Activated CD4-positive, alpha-beta T cell treated with anti-CD3 and anti-CD28 coated beads, Interleukin-2, Interleukin-4, amounts not matched to agents 100 ng/mL and 50 ng/mL, durations not matched to agents 16 hours and 8 hours (primary cell): ENCODE data around the gene IFITM2.
"Not testable (repeated sequence)": the region's sequence is repeated elsewhere in the genome, so short reads cannot be mapped to it uniquely, and the experiment has no call there.

Experiments
- DNase-seq: peaks from one replicate; pipeline ENCODE4 v3.0.0-alpha.2; 2020; ENCODE audit warnings: low spot score

The IFITM2 gene

DNA sequence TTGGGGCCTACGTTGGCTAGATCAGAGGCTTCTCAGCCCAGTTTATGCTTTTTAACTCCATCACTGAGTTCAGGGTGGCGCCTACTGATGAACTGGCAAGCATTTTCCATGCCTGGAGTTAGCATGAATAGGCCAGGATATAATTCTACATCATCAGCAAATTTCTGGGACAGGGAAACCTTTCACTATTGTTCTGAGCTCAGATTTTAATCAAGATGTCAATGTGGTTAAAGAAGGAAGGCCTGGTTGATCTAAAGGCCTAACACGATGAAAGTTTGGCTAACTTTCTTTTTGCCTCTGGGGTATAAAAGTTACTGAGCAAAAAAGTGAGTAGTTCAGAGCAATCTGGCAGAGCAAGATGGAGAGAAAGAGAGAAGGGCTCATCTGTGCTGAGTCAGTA, 34.7 kb downstream of the IFITM2 start:
- DNase-seq = no peak

DNA sequence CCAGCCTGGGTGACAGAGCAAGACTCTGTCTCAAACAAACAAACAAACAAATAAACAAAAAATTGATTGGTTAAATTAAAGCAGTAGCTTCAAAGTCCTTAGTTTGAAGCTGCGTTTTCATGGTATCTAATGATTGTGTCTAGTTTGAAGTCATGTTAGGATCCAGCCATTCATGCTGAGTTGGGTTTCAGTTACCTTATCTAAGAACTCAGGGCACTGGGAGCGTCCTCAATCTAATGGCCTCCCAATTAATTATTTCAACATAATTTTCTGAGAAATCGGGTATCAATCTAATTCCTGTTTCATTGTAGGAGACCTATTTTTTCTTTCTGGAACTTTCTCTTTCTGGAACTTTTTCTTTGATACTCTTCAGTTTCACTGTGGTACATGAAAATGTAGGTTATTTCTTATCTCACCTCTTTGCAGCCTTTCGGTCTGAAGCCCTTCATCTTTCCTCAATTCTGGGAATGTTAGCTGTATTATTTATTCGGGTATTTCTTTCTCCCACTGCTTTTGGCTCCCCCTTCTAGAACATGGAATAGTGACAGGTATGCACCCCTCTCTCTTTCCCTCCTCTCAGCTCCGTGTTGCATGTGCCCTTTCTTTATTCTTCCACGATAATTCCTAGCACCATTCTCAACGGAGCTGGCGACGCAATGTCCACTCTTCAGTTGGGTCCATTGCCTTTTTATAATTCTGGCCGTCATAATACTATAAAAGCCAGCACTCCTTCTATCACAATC, 37.4 kb downstream of the IFITM2 start:
- DNase-seq = no peak

DNA sequence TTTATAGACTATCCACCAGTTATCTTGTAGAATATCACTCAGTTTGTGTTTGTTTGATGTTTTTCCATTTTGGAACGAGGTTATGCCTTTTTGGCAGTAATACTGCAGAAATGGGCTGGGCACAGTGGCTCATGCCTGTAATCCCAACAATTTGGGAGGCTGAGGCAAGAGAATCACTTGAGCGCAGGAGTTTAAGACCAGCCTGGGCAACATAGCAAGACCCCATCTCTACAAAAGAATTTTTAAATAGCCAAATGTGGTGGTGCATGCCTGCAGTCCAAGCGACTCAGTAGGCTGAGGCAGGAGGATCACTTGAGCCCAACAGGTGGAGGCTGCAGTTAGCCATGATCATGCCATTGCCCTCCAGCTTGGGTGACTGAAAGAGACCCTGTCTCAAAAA, 38.9 kb downstream of the IFITM2 start:
- DNase-seq = no peak

DNA sequence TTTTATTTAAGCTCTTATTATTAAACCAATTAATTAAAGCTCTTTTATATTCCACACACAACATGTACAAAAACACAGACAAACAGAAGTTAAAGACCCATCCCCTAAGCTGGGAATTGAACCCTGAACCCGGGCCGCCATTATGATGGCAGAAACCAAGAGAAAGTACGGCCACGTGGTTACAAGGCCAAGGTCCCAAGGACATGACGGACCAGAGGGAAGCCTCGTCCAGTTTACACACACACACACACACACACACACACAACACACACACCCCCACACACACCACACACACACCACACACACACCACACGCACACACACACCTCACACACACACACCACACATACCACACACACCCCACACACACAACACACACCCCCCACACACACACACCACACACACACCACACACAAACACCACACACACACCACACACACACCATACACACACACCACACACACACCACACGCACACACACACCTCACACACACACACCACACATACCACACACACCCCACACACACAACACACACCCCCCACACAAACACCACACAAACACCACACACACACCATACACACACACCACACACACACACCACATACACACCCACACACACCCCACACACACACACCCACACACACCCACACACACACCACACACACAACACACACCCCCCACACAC, 41.8 kb downstream of the IFITM2 start:
- not testable (repeated sequence) for DNase-seq

DNA sequence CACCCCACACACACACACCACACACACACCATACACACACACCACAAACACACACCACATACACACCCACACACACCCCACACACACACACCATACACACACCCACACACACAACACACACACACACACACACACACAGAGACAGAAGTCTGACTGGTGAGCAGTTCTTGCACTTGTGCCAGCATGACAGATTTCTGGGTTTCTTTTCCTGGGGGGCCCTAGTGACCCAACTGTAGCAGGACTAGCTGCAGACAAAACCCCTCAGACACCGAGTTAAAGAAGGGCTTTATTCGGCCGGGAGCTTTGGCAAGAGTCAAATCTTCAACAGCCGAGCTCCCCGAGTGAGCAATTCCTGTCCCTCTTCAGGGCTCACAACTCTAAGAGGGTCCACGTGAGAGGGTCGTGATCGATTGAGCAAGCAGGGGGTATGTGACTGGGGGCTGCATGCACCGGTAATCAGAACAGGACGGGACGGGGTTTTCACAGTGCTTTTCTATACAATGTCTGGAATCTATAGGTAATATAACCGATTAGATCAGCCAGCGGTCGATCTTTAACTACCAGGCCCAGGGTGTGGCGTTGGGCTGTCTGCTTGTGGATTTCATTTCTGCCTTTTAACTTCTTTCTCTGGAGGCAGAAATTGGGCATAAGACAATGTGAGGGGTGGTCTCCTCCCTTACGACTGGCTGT, 42.6 kb downstream of the IFITM2 start:
- DNase-seq = not testable (repeated sequence)

DNA sequence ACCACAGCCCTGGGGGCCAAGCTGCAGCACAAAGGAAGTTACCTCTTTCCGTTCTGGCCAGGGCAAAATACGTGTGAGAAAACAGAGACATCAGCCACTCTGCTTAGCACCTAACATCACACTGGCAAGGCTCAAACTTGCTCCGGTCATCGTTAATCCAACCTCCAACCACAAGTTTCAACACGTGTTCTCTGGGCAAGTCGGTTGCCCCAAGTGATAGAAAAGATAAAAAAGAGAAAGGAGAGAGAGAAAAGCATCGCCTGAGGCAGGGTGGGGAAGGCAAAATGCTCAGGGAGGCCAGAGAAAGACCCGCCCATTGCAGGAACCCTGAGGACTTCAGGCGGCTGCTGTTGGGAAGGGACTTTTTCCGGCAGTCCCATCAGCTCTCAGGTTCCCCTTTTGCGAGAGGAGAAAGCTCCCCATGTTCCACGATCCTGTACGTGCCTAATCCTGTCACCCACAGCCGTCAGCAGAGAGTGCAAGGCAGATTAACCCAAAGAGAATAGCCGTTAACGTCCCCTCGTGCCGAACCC, 43.2 kb downstream of the IFITM2 start:
- DNase-seq = no peak

DNA sequence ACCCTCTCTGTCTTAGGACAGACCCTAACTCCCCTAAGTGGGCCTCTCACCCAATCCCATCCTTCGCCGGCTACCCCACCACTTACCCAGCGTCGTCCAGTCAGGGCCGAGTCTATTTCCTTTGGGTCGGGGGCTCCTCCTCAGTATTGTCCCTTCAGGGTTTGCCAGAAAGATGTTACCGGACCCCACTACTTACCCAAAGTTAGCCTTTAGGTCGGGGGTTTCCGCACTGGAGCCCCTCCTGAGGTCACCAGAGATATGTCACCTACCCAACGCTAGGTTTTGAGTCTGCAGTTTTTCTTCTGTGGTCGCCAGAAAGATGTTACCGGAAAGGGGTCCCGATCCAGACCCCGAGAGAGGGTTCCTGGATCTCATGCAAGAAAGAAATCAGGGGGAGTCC, 43.8 kb downstream of the IFITM2 start:
- DNase-seq = no peak

DNA sequence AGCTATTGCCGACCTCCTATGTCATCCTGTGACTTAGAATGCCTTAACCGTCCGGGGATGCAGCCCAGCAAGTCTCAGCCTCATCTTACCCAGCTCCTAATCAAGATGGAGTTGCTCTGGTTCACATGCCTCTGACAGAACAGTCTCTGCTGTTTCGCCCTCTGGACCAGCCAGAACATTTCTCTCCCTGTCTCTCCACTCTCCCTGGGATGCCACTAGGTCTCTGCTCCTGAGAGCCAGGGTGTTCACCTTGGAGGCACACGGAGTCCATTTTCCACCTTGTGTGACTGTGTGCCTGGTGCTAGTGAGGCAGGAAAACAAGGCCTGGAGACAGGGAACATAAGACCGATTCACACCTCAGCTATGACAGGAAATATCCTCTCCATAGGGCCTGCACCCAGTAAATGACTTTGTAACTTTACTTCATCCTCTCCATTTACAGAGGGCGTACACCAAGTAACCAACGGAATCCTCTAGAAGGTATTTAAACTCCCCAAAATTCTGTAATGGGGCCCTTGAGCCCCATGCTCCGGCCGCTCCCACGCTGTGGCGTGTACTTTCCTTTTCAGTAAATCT, 44.9 kb downstream of the IFITM2 start:
- no peak for DNase-seq

DNA sequence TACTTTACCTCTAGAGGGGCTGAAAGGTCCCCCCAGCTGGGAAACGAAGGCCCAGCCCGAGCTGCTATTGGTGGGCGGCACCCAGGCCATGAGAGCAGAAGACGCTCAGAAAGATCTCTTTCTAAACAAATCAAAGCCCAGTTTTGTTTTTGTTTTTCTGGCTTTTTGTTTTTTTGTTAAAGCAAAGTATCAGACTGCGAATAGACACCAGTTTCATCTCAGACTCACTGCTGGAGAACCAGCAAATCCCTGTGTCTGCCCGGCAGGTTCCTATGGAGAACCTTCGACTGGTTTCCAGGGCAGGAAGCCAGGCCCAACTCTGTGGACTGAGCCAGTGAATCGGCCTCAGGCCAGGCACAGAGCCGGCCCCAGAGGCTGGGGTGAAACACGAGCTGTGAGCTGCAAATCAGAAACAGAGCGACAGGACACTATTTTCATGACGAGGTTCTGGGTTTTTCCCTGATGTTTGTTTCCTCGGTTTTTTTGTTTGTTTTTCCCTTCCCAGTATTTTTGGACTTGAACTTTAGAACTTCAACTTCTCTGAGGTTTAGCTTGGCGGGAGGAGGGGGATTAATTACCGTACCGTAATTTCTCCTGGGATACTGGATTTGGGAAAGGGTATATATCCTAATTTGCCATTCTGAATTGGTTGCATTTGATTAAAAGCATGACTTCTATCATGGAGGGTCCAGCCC, 45.7 kb downstream of the IFITM2 start:
- DNase-seq = no peak

DNA sequence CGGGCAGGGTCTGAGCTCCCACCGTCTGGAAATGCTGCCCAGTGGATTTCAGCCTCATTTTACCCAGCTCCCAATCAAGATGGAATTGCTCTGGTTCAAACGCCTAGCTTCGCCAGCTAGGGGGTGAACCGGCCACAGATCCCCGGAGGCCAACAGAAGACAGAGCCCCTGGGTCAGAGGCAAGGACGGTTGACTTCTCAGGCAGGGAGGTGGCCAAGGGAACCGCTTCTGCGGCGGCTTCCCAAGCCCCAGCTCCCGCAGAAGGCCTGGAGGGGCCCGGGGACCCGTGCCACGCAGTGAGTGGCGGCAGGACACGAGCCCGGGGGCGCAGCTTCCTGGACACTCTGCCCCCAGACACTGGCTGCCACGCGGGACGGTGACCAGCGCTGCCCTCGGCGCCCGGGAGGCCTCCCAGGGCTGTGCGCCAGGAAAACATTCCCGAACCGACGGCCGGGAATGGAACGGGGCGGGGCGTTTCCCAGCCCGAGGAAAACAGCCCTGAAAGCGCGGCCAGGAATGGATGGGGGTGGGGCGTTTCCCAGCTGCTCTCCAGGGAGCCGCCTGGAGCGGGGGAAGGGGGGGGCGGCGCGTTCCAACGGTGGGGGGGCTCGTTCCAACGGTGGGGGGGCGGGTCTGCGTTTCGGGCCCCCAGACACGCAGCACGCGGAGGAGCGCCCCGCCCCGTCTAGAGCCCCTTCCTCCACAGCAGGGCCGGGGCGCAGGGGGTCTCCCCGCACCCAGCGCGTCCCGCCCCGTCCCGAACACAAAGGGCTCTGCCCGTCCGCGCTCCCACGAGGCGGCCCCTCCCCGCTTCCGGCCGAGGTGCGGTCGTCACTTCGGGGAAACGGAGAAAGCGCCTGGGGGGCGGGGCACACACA, 48.2 kb downstream of the IFITM2 start:
- peak; percentile 73 for DNase-seq

DNA sequence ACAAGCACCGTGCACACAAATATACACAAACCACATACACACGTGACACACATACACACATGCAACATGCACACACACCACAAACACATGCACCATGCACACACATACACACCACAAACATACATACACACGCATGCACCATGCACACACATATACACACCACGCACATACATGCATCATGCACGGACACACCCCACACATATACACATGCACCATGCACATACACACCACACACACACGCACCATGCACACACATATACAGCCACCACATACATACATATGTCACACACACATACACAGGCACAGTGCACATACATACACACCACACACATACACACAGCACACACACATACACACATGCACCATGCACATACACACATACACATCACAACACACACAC, 49.0 kb downstream of the IFITM2 start:
- no peak for DNase-seq

DNA sequence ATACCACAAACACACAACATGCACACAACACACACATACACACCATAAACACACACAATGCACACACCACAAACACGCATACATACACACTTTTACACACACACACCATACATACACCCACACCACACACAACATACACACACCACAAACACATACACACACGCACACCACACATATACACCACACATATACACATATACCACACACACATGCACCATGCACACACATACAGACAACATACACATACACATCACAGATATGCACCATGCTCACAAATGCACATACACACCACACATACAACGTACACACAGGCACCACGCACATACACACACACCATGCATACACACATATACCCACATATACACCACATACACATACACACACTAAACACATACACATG, 50.0 kb downstream of the IFITM2 start:
- DNase-seq = no peak

DNA sequence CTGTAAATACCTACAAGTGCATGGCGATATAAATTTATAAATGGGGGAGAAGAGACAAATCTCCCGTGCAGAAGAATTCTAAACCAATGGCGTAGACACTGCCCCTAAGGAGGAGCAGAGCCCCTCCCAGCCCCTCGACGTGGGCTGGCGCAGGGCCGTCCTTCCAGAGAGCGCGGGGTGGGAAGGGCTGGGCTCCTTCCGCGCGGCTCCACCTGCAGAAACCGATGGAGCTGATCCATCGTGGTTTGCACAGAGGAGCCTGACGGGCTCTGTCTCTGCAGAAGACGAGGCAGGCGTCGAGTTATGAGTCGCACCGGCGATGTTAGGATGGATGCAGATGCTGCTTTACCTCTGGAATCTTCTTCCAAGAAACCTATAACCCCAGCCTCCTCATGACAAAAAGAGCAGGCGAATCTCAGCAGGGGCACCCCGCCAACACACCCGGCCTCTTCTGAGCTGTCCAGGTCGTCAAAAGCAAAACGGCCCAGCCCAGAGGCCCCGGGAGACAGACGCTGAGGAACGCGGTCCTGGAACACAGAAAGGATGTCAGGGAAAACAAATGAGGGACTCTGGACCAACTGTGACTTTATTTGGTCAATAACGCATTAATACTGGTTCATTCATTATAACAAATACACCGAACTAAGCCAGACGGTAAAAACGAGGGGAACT, 50.6 kb downstream of the IFITM2 start:
- DNase-seq = no peak
